Osteocyte (in vitro differentiated cells): Measurements from ENCODE around the gene DPP10. TPM values are rescaled to one million over a fixed set of nuclear protein-coding genes. Genes with fewer than 3 reads are reported as not detected.
"Not testable (repeated sequence)": the region's sequence is repeated elsewhere in the genome, so short reads cannot be mapped to it uniquely, and the experiment has no call there.

Experiments used
- DNase-seq: peaks from one replicate; pipeline ENCODE4 v3.0.0; 2021; ENCODE audit warnings: mixed read lengths; ENCODE audit not compliant: unreplicated experiment; ENCODE audit errors: extremely low spot score
- H3K27ac Mint-ChIP-seq: one replicate; pipeline ENCODE4 v1.8.0; 2021; ENCODE audit warnings: mild to moderate bottlenecking, mixed read lengths; ENCODE audit not compliant: unreplicated experiment
- H3K27me3 Mint-ChIP-seq: one replicate; pipeline ENCODE4 v1.8.0; 2021; ENCODE audit warnings: mixed read lengths; ENCODE audit not compliant: unreplicated experiment
- H3K36me3 Mint-ChIP-seq: one replicate; pipeline ENCODE4 v1.8.0; 2021; ENCODE audit warnings: mixed read lengths; ENCODE audit not compliant: unreplicated experiment
- H3K4me1 Mint-ChIP-seq: one replicate; pipeline ENCODE4 v1.8.0; 2021; ENCODE audit warnings: mixed read lengths; ENCODE audit not compliant: unreplicated experiment
- H3K4me3 Mint-ChIP-seq: one replicate; pipeline ENCODE4 v1.8.0; 2021; ENCODE audit warnings: mild to moderate bottlenecking, moderate library complexity, mixed read lengths; ENCODE audit not compliant: unreplicated experiment
- H3K9me3 Mint-ChIP-seq: one replicate; pipeline ENCODE4 v1.8.0; 2021; ENCODE audit warnings: mixed read lengths; ENCODE audit not compliant: unreplicated experiment
- CTCF ChIP-seq: fragments of 200-600 bp; sonication (generic); IDR thresholded peaks from 2 replicates; pipeline ENCODE4 v1.5.0; 2021; ENCODE audit warnings: antibody characterized with exemption, mild to moderate bottlenecking, moderate library complexity
- total RNA-seq: library from RNA; stranded (reverse); gene quantifications from 2 replicates; pipeline ENCODE4 v1.2.1, GENCODE V29; 2021

DPP10 gene
- total RNA-seq, 1 donor from 2014 or later: not detected

GRCh38 chr2:114960389-114960788, 517.9 kb downstream of the DPP10 start:
- DNase-seq: no peak
- no peak overlapping the region for H3K27ac Mint-ChIP-seq
- TF ChIP-seq CTCF: no peak
- H3K9me3 Mint-ChIP-seq: peaks cover 10% of the 10 kb centered on the region
- no peaks in the 10 kb centered on the region for H3K4me1 Mint-ChIP-seq
- H3K27me3 Mint-ChIP-seq: no peaks in the 10 kb centered on the region
- H3K36me3 Mint-ChIP-seq: no peaks in the 10 kb centered on the region
- no peak overlapping the region for H3K4me3 Mint-ChIP-seq

GRCh38 chr2:114962532-114962931, 520.1 kb downstream of the DPP10 start:
- no peaks in the 10 kb centered on the region for H3K4me1 Mint-ChIP-seq
- no peaks in the 10 kb centered on the region for H3K36me3 Mint-ChIP-seq
- H3K27ac Mint-ChIP-seq: no peak overlapping the region
- H3K4me3 Mint-ChIP-seq: no peak overlapping the region
- no peaks in the 10 kb centered on the region for H3K27me3 Mint-ChIP-seq
- no peak for TF ChIP-seq CTCF
- DNase-seq: no peak
- H3K9me3 Mint-ChIP-seq: peaks cover 3% of the 10 kb centered on the region

- no peak overlapping the region for H3K27ac Mint-ChIP-seq
- DNase-seq: no peak
- no peaks in the 10 kb centered on the region for H3K27me3 Mint-ChIP-seq
- no peaks in the 10 kb centered on the region for H3K36me3 Mint-ChIP-seq
- peaks cover 3% of the 10 kb centered on the region for H3K9me3 Mint-ChIP-seq
- no peak overlapping the region for H3K4me3 Mint-ChIP-seq
- no peak for TF ChIP-seq CTCF
- H3K4me1 Mint-ChIP-seq: no peaks in the 10 kb centered on the region
Measured at GRCh38 chr2:114968748-114969400, 526.4 kb downstream of the DPP10 start.

- not testable (repeated sequence) for H3K27me3 Mint-ChIP-seq, DNase-seq, H3K36me3 Mint-ChIP-seq, H3K27ac Mint-ChIP-seq, H3K4me3 Mint-ChIP-seq, H3K4me1 Mint-ChIP-seq
- H3K9me3 Mint-ChIP-seq: peaks cover 26% of the 10 kb centered on the region
Measured at GRCh38 chr2:115004321-115004720, 561.9 kb downstream of the DPP10 start.

- H3K27me3 Mint-ChIP-seq: no peaks in the 10 kb centered on the region
- peaks cover 41% of the 10 kb centered on the region for H3K9me3 Mint-ChIP-seq
- DNase-seq: no peak
- no peaks in the 10 kb centered on the region for H3K4me1 Mint-ChIP-seq
- H3K27ac Mint-ChIP-seq: no peak overlapping the region
- TF ChIP-seq CTCF: no peak
- H3K4me3 Mint-ChIP-seq: no peak overlapping the region
- H3K36me3 Mint-ChIP-seq: no peaks in the 10 kb centered on the region
Measured at GRCh38 chr2:115011721-115012120, 569.3 kb downstream of the DPP10 start.

- not testable (repeated sequence) for H3K4me3 Mint-ChIP-seq
Measured at GRCh38 chr2:115022013-115022412, 579.6 kb downstream of the DPP10 start.

More at GRCh38 chr2:115022013-115022412, 579.6 kb downstream of the DPP10 start:
- not testable (repeated sequence) for H3K27me3 Mint-ChIP-seq, H3K36me3 Mint-ChIP-seq, H3K27ac Mint-ChIP-seq, H3K4me1 Mint-ChIP-seq, DNase-seq
- H3K9me3 Mint-ChIP-seq: peaks cover 42% of the 10 kb centered on the region
